ENCODE results near the gene BEGAIN.

Gene BEGAIN, protein sequence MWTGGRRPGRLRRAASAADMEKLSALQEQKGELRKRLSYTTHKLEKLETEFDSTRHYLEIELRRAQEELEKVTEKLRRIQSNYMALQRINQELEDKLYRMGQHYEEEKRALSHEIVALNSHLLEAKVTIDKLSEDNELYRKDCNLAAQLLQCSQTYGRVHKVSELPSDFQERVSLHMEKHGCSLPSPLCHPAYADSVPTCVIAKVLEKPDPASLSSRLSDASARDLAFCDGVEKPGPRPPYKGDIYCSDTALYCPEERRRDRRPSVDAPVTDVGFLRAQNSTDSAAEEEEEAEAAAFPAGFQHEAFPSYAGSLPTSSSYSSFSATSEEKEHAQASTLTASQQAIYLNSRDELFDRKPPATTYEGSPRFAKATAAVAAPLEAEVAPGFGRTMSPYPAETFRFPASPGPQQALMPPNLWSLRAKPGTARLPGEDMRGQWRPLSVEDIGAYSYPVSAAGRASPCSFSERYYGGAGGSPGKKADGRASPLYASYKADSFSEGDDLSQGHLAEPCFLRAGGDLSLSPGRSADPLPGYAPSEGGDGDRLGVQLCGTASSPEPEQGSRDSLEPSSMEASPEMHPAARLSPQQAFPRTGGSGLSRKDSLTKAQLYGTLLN

DNA sequence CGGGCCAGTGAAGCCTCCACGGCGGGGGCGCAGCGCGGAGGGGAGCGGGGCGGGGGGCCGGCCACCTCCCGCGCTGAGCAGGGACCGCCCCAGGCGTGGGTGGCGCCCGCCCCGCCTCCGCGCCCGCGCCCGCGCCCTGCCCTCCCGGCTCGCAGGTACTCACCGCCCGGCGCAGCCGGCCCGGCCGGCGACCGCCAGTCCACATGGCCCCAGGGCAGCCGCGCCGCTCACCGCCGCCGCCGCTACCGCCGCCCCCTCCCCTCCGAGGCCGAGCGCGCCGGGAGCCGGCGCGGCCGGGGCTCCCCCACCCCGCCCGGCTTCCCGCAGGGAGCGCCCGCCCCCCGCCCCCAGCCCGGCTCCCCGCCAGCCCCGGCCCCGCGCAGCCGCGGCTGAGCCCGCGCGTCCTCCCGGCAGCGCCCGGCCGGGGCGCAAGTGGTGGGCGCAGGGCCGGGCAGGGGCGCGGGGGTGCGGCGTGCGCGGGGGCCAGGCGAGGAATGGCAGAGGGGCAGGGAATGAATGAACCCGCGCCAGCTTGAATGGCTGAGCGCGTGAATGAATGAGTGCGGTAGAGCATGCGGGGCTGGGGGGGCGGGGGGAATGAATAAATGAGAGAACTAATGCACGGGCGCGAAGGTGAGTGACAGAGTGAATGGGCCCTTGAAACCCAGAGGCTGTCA lies at the start of gene BEGAIN:
TSS of gene BEGAIN (minus strand) at position 332 of the 677 bp plus-strand sequence. CDS start at position 205, 127 bp downstream.
- no peak for DNase-seq

DNA sequence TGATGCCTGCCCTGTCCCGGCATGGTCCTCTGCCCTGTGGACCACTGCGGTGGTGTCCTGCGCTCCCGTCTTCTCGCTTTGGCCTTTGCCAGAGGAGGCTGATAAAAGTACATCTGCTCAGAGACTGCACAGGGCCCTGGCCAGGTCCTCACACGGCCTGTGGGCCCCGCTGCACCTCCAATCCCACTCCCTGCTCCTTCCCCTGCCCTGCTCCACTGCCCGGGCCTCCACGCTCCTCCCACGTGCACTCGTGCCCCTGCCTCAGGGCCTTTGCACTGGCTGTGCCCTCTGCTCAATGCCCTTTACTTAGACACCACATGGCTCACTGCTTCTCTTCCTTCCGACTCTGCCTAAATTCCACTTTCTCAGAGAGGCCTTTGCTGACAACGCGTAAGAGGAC lies 49.3 kb upstream of the BEGAIN start:
- DNase-seq, result peak; percentile 44

DNA sequence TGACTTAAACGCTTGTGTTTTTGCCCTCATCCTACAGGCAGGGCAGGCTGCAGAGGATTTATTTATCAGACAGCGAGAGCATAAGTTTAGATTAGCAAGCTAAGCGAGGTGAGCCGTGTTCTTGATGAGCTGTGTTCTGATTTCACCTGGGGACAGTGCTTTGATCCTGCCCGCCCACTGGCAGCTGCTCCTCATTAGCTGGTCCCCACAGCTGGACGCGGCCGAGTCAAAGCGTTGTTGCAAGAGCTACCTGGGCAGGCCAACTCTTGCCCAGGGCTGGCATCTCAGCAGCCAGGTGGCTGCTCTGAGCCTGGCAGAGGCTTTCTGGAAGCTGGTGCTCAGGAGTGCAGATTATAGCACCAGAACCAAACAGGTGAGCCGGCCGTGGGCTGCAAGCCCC lies 46.8 kb upstream of the BEGAIN start:
- peak; percentile 43 for DNase-seq

DNA sequence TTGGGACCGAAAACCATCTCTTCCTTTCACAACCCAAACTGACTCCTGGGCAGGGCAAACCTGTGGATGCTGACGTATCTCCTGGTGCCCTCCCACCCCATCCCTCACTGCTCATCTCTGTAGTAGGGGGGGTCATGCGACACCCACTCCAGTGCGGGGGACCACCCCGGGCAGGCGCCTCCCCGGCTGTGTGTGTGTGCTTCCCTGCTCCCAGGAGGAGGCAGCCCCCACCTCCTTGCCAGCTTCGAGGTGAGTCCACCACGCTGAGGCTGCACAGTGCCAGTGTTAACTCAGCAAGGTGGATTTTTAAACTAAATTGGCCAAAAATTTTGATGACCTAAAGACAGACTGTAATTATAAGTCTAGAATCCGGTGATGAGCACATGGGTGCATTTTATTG lies 46.2 kb upstream of the BEGAIN start:
- peak; percentile 35 for DNase-seq

DNA sequence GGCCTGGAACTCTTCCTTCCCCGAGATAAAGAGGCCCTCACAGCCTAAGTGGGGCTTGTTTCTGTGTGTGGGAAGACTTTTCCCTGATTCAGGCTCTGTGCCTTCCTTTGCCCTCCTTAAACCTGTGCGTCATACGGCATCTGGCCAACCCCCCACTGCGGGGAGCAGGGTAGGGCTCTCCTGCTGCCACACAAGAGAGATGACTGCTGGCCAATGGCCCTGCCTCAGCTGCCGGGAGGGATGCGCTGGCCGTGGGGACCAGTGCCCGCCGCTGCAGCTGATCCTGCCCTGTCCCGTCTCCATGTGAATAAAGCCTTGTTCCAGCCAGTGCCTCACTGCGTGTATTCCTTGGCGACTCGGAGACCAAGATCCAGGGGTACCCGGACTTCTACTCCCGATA lies 42.5 kb upstream of the BEGAIN start:
- DNase-seq, result peak; percentile 29

DNA sequence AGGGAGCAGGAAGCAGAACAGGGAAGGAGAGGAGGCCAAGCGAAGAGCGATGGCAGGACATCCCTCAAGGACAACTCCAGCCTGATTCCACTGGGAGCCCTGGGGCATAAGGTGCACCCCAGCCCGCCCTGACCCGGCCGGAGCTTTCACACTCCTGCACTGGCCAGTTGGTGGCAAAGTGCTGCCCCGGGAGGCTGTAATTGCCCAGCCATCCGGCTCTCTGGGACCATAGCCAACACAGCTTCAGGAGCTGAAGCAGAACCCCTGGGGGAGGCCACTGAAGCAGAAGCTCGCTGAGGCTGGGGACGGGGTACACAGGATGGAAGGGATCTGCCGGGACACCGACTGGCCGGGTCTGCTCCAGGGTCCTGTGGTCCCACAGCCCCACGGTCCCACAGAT lies 41.9 kb upstream of the BEGAIN start:
- DNase-seq, result no peak

DNA sequence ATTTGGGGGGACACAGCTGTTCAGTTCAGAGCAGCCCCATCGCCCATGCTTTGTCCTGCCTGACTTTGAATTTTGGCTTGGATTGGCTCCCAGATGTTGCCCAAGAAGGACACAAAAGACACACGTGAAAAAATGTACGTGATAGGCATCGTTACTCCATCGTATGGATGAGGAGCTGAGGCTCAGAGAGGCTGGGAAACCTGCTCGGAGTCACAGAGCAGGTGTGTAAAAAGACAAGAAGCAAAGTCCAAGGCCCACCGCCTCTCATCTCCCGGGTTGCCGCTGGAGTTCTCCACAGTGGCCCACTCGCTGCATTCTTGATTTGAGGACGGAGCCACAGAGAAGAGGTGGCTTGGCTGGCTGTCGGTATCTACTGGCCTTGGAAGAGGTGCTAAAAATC lies 41.0 kb upstream of the BEGAIN start:
- peak; percentile 32 for DNase-seq

DNA sequence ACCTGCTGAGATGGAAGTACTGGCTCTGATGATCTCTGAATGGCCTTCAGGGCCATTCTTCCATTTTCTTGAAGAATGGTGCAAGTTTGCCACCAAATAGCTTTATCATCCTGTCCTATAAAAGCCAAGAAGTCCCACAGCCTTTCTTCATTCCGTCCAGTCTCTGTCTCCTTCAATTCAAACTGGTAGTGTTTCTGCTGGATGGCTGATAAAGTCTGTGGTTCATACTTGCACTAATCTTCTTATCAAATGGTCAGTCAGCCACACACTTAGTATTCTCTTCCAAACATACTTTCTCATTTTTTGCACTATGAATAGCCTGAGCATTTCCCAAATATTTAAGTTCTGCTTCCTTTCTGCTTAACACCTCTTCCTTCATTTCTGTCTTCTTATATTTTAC lies 39.4 kb upstream of the BEGAIN start:
- DNase-seq, result no peak

DNA sequence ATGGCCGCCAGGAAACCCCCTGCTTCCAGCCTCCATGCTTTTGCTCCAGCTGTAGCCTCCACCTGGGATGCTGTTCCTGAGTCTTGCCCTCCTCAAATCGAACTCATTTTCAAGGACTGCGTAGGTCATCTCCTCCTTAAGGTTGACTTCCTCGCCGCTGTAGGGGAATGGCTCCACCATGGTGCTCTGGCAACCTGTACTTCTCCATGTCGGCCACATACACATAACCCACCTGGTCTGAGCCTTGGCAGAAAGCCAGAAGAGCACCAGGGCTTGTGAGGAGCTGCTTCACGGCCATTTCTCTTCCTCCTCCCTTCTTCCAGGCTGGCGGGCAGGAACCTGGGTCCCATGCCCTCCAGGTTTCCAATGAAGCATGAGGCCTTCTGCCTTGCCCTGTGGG lies 36.7 kb upstream of the BEGAIN start:
- DNase-seq, result no peak

DNA sequence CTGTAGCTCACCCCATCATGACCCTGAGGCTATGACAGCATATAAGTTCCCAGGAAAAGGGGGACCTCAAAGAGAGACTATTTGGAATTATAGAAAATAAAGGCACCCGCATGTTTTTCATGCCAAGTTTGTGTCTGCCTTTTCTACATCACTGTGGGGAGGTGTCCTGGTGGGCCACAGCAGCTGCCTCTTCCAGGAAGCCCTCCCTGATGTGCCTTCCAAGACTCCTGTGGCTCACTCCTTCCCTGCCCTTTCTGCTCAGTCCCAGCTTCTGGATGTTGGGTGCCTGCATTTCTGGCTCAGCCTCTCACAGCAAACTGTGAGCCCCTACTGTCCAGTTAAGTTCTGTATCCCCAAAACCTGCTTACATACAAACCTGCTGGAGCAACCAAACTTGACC lies 36.3 kb upstream of the BEGAIN start:
- DNase-seq, result no peak

DNA sequence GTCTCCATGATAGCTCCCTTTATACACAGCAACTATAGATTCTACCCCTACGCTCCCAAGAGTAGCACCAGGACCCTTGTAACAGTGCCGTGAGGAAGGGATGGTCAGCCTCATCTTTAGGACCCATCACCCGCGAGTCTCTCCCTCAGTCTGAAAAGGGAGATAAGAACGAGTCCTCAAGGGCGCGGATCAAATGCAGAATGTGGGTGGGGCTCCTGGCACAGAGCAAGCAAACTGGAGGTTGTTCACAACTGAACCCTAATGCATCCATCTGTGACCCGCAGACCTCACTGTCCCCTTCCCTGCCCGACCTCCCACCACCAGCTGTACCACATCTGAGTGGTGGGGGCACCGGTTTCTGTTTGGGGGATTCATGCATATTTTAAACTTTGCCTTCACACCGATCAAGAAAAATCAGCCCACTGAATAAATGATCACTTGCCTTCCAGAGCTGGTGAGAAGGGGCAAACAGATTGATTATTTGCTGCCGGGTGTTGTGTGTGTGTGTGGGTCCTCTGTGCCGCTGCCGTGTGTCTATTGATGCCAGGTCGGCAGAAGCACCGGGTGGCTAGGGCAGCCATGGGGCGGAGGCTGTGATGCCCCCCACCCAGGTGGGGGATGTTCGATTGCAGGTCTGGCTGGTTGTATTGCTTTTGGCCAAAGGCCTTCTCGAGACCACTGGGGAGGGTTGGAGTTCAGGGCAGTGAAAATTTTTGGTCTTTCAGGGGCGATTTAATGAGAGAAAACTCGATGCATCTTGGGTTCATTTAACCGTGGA lies 35.7 kb upstream of the BEGAIN start:
- DNase-seq, result no peak

DNA sequence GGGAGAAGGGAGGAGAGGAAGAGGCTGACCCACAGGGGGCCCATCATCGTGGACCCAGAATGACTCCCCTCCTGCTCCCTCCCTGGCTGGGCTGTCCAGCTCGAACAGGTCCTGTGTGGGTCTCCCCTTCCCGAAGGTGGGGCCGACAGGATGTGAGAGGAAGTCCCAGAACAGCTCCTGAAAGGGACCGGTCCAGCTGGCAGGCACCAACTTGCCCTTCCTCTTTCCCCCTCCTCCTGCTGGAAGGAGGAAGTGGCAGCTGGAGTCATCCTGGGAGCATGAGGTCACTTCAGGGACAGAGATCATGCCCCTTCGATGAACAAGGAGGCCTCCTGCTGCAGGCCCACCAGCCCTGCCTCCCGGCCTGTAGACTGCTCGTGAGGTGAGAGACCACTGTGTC lies 35.0 kb upstream of the BEGAIN start:
- DNase-seq, result peak; percentile 50

DNA sequence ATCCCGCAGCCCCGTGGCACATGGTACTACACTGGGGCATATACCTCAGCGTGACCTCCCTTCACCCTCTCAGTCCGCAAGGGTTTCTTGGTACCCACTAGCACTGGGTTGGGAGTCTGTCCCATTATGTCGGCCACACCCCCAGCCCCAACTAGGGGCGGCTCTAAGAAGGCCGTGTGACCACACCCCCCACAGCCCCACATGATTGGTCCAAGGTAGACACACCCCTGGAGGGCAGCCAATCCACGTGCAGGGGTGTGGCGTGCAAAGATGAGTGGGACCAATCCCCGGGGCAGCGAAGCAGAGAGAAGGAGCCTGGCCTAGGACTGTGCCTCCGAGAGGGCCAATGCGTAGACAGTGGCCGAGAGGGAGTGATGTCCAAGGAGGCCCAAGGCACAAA lies 34.6 kb upstream of the BEGAIN start:
- DNase-seq, result peak; percentile 49

DNA sequence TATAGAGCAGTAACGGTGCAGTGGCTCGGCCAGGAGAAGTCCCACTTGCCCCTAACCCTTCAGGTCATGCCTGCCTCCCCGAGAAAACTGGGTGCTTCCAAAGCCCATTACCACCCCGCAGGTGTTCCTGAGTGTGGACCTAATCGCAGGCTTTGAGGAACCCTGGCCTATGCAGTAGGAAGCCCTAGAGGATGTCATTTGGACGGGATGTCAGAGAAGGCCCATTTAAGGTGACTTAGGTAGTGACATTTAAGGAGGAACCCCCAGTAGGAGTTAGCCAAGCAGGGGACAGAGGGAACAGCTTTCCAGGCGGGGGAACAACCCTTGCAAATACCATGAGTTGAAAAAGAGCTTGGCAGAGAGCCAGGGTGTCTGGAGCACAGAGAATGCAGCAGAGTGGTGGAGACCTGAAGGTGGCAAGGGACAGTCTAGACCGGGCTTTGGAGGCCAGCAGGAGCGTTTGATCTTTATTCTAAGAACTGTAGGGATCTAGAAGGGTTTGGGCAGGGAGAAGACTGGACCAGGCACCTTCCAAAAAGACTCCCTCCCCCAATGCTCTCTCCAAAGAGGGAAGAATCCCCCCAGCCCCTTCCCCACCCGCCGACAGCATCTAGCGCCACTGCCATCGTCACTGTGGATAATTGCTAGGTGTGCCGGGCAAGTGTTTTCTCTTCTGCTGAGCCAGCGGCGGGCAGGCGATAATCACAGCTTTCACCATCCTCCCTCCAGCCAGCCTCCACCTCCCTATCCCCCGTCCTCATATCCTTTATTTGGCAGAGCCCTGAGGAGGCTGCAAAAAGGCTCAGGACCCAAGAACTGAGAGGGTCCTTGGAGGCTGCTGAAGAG lies 33.3 kb upstream of the BEGAIN start:
- DNase-seq, result peak; percentile 37

DNA sequence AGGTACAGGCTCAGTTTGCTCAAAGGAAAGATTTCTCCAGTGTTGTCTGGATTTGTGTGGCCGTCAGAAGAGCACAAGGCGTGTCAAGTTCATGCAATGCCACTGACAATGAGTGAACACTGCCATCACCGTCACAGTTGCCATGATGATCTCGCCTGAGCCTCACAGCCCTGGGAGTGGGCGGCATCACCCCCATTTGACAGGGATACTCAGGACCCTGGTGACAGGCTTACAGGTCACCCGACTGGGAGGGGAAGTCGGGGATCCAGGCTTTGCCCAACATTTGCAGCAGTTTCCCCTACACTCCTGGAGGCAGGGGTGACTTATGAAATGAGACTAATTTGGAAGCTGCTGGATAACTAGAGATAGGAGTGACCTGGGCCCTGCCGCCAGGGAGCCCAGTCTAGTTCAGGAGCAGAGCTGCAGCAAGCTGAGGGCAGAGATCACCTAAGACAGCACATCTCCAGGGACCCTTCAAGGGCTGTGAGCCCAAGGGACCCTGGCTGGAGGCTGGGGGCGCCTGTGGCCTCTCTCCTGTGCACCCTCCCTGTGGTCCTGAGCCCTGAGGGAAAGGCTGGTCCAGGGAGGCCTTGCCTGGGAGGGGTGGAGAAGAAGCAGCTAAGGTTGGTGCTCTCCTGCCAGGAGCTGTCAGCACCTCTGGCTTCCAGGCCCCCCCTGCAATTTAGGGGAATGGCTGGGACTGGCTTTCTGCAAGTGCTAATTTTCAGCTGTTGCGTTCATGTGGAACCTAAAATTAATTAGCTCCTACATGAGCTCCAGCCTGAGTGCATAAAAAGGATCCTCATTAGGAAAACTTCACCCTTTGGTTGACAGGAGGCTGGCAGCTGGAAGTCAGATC lies 32.4 kb upstream of the BEGAIN start:
- DNase-seq, result peak; percentile 47

DNA sequence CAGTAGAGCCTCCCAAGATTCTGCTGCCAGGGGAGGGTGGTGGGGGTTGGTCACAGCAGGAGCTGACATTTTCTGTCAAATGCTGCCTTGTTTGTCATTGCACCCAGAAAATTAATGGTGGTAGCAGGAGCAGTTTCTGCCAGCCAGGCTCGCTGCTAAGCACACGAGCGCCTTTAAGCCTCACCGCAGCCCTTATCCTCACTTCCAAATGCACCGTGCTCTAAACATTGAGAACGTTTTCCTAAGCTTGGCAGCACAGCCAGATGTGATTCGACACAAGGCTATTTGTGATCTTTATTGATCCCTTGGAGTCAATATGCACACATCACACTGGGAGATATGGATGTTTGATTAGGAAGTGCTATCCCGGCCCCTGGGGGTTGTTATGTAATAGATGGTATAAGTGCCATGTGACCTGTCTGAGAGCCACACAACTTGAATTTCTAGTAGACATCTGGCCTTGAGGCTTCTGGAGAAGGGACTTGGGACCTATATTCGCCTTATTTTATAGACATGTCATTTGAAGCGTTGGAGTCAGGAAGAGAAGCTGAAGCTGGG lies 31.6 kb upstream of the BEGAIN start:
- no peak for DNase-seq

DNA sequence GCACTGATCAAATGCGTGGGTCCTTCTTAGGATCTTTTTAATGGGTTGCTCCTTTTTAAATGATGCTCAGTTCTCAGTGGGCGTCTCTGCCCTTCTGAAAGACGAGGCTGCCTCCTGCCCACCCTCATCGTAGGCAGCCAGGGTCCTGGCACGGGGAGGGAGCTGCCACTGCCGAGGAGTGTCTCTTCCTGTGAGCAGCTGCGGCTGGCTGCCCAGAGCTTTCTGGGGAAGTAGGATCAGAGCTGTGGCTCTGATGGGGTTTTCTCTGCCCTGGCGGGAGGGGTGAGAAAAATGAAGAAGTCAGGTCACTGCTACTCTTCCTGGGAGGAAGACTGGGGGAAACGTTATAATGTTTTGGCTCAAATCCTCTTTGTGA lies 31.1 kb upstream of the BEGAIN start:
- no peak for DNase-seq

DNA sequence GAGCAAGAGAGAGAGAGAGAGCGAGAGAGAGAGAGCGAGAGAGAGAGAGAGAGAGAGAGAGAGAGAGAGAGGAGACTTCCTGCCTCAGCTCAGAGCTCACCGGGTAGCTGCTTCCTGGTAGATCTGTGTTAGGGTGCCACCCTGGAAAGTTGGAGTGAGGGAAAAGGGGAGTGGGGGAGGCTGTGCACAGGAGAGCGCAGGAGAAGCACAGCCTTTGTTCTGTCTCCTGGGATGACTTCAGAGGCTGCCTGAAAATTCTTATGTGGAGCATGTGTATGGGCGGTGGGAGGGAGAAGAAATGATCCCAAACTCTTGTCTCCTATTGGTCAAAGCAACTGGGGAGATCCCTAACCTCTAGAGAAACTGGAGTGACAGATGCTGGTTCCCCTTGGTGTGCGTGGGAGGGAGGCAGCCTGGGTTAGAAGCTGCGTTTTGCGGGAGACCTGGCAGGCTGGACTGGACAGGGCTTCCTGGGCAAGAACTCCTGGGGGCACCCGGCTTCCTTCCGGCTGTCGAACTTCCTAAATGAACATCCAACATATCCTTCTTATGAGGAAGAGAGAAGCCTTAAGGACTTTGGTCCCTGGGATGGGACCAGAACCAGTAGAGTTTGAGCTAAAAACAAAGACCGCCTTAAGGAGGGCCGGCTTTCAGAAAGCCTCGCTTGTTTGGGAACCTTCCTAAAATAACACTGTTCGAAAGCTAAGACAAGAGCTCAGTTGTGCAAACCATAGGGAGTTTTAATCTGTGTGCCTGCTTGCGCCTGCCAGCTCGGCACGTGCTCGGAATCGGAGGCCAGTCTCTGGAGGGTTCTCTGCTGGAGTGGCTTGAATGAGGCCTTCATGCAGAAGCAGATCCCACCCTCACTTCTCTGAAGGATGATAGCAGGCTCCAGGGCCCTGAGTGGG lies 30.4 kb upstream of the BEGAIN start:
- peak; percentile 51 for DNase-seq

DNA sequence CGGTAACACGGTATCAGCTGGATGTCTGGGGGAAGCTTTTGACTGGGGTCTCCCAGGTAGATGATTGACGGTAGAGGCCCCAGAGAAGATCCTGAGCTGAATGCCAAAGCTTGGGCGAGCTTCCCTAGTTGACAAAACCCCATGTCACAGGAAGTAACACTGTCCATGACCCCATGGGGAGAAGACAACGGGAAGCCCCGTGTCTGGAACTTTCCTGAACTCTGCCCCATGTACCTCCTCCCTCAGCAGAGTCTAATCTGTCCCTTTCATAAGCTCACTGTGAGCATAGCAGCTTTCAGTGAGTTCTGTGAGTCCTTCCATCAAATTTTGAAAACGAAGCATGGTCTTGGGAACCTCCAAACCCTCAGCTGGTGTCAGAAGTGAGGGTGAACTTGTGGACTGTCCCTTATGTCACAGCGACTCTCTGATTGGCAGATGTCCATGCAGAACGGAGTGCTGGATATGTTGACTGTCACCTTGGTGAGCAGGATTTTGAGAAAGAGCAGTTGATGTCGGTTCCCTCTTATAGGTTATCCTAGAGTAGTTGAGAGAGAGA lies 29.7 kb upstream of the BEGAIN start:
- DNase-seq, result no peak
